ENCODE measurements around the gene NECTIN3.

NECTIN3 gene

GRCh38 chr3:111210866-111211564, 139.4 kb downstream of the NECTIN3 start:
- H2BK12ac ChIP-seq (ENCODE audit: low read length) = no peak overlapping the region
- no peak overlapping the region for H4K12ac ChIP-seq (ENCODE audit: low read depth, low read length)
- H3K27ac ChIP-seq (ENCODE audit: low read depth, low read length) = no peak overlapping the region
- no peaks in the 10 kb centered on the region for H3K27me3 ChIP-seq (ENCODE audit: insufficient read depth, low read length)
- no peak overlapping the region for H2BK120ac ChIP-seq (ENCODE audit: insufficient read depth, low read length, poor library complexity)
- no peak overlapping the region for H3K9ac ChIP-seq (ENCODE audit: low read length)
- H2AK5ac ChIP-seq (ENCODE audit: low read length) = no peak overlapping the region
- no peak overlapping the region for H3K4me2 ChIP-seq (ENCODE audit: low read length)
- peaks cover 0 to 2% of the 10 kb centered on the region in 2 experiments for H3K36me3 ChIP-seq (ENCODE audit: control insufficient read depth in 1 of 2, insufficient read depth in 2 of 2, low read length in 2 of 2)
- no peaks in the 10 kb centered on the region for H3K4me1 ChIP-seq (ENCODE audit: control insufficient read depth in 1 of 2, insufficient read depth in 2 of 2, low read length in 2 of 2)
- H4K8ac ChIP-seq (ENCODE audit: low read depth, low read length) = no peak overlapping the region
- no peak overlapping the region for H3K23ac ChIP-seq (ENCODE audit: low read length)
- no peaks in the 10 kb centered on the region for H3K9me3 ChIP-seq (ENCODE audit: insufficient read depth, low read depth, low read length)
- H3K4ac ChIP-seq (ENCODE audit: low read depth, low read length) = no peak overlapping the region
- DNase-seq = no peak
- H2BK5ac ChIP-seq (ENCODE audit: low read depth, low read length, poor library complexity) = no peak overlapping the region
- no peak overlapping the region for H3K4me3 ChIP-seq (ENCODE audit: low read depth, low read length)
- no CpG with 5 or more reads among the region's 3 CpGs for WGBS (ENCODE audit: extremely low coverage, insufficient coverage, insufficient read length)
- no peaks in the 10 kb centered on the region for H3K79me2 ChIP-seq (ENCODE audit: control insufficient read depth, insufficient read depth, low read length, poor library complexity)
- no peak overlapping the region for H4K91ac ChIP-seq (ENCODE audit: low read depth, low read length)
- H3K18ac ChIP-seq (ENCODE audit: low read length) = no peak overlapping the region
- H3K14ac ChIP-seq (ENCODE audit: low read length) = no peak overlapping the region
- H3K79me1 ChIP-seq (ENCODE audit: low read length) = no peaks in the 10 kb centered on the region
- H2AFZ ChIP-seq (ENCODE audit: insufficient read depth, low read length, poor library complexity) = no peak overlapping the region

- no peak overlapping the region for H3K14ac ChIP-seq (ENCODE audit: low read length)
- no peak overlapping the region for H2BK12ac ChIP-seq (ENCODE audit: low read length)
- WGBS (ENCODE audit: extremely low coverage, insufficient coverage, insufficient read length) = no CpG with 5 or more reads among the region's 4 CpGs
- H2BK120ac ChIP-seq (ENCODE audit: insufficient read depth, low read length, poor library complexity) = no peak overlapping the region
- H3K4me2 ChIP-seq (ENCODE audit: low read length) = no peak overlapping the region
- no peak overlapping the region for H3K9ac ChIP-seq (ENCODE audit: low read length)
- H3K4me3 ChIP-seq (ENCODE audit: low read depth, low read length) = no peak overlapping the region
- no peaks in the 10 kb centered on the region for H3K79me2 ChIP-seq (ENCODE audit: control insufficient read depth, insufficient read depth, low read length, poor library complexity)
- no peaks in the 10 kb centered on the region for H3K79me1 ChIP-seq (ENCODE audit: low read length)
- no peak overlapping the region for H2AK5ac ChIP-seq (ENCODE audit: low read length)
- H3K18ac ChIP-seq (ENCODE audit: low read length) = no peak overlapping the region
- H3K4me1 ChIP-seq (ENCODE audit: control insufficient read depth in 1 of 2, insufficient read depth in 2 of 2, low read length in 2 of 2) = no peaks in the 10 kb centered on the region
- no peak overlapping the region for H3K23ac ChIP-seq (ENCODE audit: low read length)
- no peak overlapping the region for H4K91ac ChIP-seq (ENCODE audit: low read depth, low read length)
- H4K12ac ChIP-seq (ENCODE audit: low read depth, low read length) = no peak overlapping the region
- H2AFZ ChIP-seq (ENCODE audit: insufficient read depth, low read length, poor library complexity) = no peak overlapping the region
- no peaks in the 10 kb centered on the region for H3K27me3 ChIP-seq (ENCODE audit: insufficient read depth, low read length)
- H3K27ac ChIP-seq (ENCODE audit: low read depth, low read length) = no peak overlapping the region
- H3K4ac ChIP-seq (ENCODE audit: low read depth, low read length) = no peak overlapping the region
- no peak for DNase-seq
- no peaks in the 10 kb centered on the region for H3K9me3 ChIP-seq (ENCODE audit: insufficient read depth, low read depth, low read length)
- no peak overlapping the region for H2BK5ac ChIP-seq (ENCODE audit: low read depth, low read length, poor library complexity)
- H3K36me3 ChIP-seq (ENCODE audit: control insufficient read depth in 1 of 2, insufficient read depth in 2 of 2, low read length in 2 of 2) = peaks cover 0 to 2% of the 10 kb centered on the region in 2 experiments
- no peak overlapping the region for H4K8ac ChIP-seq (ENCODE audit: low read depth, low read length)
Observed at GRCh38 chr3:111212511-111212910, 140.9 kb downstream of the NECTIN3 start.

DNA sequence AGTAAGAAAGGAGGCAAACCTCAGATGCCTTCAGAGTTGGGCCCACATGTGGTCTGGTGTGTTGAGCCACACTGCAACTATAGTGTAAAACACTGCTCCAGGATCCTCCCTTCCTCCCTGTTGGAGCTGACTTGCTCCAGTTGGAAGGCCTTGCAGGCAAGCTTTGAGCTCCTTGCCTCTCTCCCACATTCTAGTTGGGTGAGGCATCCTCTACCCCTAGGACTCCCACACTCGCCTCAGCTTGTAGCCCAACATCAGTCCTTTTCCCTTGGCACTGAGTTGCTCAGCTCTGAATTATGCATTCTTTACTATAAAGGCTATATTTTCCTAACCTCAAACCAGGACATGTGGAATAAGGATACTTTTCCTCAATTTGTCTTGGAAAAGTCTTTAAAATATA, 143.9 kb downstream of the NECTIN3 start:
- Histone ChIP-seq H2BK12ac (ENCODE audit: low read length) (no peak overlapping the region), H3K79me2 (ENCODE audit: control insufficient read depth, insufficient read depth, low read length, poor library complexity) (no peaks in the 10 kb centered on the region), H4K91ac (ENCODE audit: low read depth, low read length) (no peak overlapping the region), H3K27ac (ENCODE audit: low read depth, low read length) (no peak overlapping the region), H3K9me3 (ENCODE audit: insufficient read depth, low read depth, low read length) (no peaks in the 10 kb centered on the region), H3K9ac (ENCODE audit: low read length) (no peak overlapping the region), H3K14ac (ENCODE audit: low read length) (no peak overlapping the region), H4K12ac (ENCODE audit: low read depth, low read length) (no peak overlapping the region), H3K23ac (ENCODE audit: low read length) (no peak overlapping the region), H3K18ac (ENCODE audit: low read length) (no peak overlapping the region), H3K4me3 (ENCODE audit: low read depth, low read length) (no peak overlapping the region), H2AFZ (ENCODE audit: insufficient read depth, low read length, poor library complexity) (no peak overlapping the region), H3K4me1 (ENCODE audit: control insufficient read depth in 1 of 2, insufficient read depth in 2 of 2, low read length in 2 of 2) (no peaks in the 10 kb centered on the region), H2BK120ac (ENCODE audit: insufficient read depth, low read length, poor library complexity) (no peak overlapping the region), H3K27me3 (ENCODE audit: insufficient read depth, low read length) (no peaks in the 10 kb centered on the region), H4K8ac (ENCODE audit: low read depth, low read length) (no peak overlapping the region), H2AK5ac (ENCODE audit: low read length) (no peak overlapping the region), H3K36me3 (ENCODE audit: control insufficient read depth in 1 of 2, insufficient read depth in 2 of 2, low read length in 2 of 2) (no peaks in the 10 kb centered on the region), H3K4me2 (ENCODE audit: low read length) (no peak overlapping the region), H2BK5ac (ENCODE audit: low read depth, low read length, poor library complexity) (no peak overlapping the region), H3K79me1 (ENCODE audit: low read length) (no peaks in the 10 kb centered on the region), H3K4ac (ENCODE audit: low read depth, low read length) (no peak overlapping the region)
- DNase-seq = no peak
- no CpG with 5 or more reads among the region's 1 CpG for WGBS (ENCODE audit: extremely low coverage, insufficient coverage, insufficient read length)

- H3K4me1 ChIP-seq (ENCODE audit: control insufficient read depth in 1 of 2, insufficient read depth in 2 of 2, low read length in 2 of 2) = no peaks in the 10 kb centered on the region
- WGBS (ENCODE audit: extremely low coverage, insufficient coverage, insufficient read length) = no CpG with 5 or more reads among the region's 1 CpG
- no peak overlapping the region for H3K4ac ChIP-seq (ENCODE audit: low read depth, low read length)
- no peak for DNase-seq
- H2AFZ ChIP-seq (ENCODE audit: insufficient read depth, low read length, poor library complexity) = no peak overlapping the region
- H3K79me2 ChIP-seq (ENCODE audit: control insufficient read depth, insufficient read depth, low read length, poor library complexity) = no peaks in the 10 kb centered on the region
- H4K8ac ChIP-seq (ENCODE audit: low read depth, low read length) = no peak overlapping the region
- no peak overlapping the region for H3K18ac ChIP-seq (ENCODE audit: low read length)
- no peaks in the 10 kb centered on the region for H3K79me1 ChIP-seq (ENCODE audit: low read length)
- no peaks in the 10 kb centered on the region for H3K36me3 ChIP-seq (ENCODE audit: control insufficient read depth in 1 of 2, insufficient read depth in 2 of 2, low read length in 2 of 2)
- H3K27me3 ChIP-seq (ENCODE audit: insufficient read depth, low read length) = no peaks in the 10 kb centered on the region
- no peak overlapping the region for H4K91ac ChIP-seq (ENCODE audit: low read depth, low read length)
- H3K23ac ChIP-seq (ENCODE audit: low read length) = no peak overlapping the region
- H2BK120ac ChIP-seq (ENCODE audit: insufficient read depth, low read length, poor library complexity) = no peak overlapping the region
- no peak overlapping the region for H2BK12ac ChIP-seq (ENCODE audit: low read length)
- no peak overlapping the region for H3K4me3 ChIP-seq (ENCODE audit: low read depth, low read length)
- H3K14ac ChIP-seq (ENCODE audit: low read length) = no peak overlapping the region
- no peaks in the 10 kb centered on the region for H3K9me3 ChIP-seq (ENCODE audit: insufficient read depth, low read depth, low read length)
- H3K9ac ChIP-seq (ENCODE audit: low read length) = no peak overlapping the region
- no peak overlapping the region for H4K12ac ChIP-seq (ENCODE audit: low read depth, low read length)
- no peak overlapping the region for H2AK5ac ChIP-seq (ENCODE audit: low read length)
- H2BK5ac ChIP-seq (ENCODE audit: low read depth, low read length, poor library complexity) = no peak overlapping the region
- H3K4me2 ChIP-seq (ENCODE audit: low read length) = no peak overlapping the region
- no peak overlapping the region for H3K27ac ChIP-seq (ENCODE audit: low read depth, low read length)
Observed at GRCh38 chr3:111218615-111219014, 147.0 kb downstream of the NECTIN3 start.
